K562 (cell line): ENCODE results near the gene GPHA2. TPM values are rescaled to one million over a fixed set of nuclear protein-coding genes. Genes with fewer than 3 reads are reported as not detected.

Source experiments
- ATAC-seq: fragments of 200-7000 bp; cut with Tn5 transposase; 3 replicates; pipeline ENCODE4 v1.9.1; 2020; ENCODE audit warnings: moderate library complexity
- BruUV-seq: library from RNA; stranded (reverse); fragments of 400-500 nt; replicated peaks from 2 replicates; lab custom pipeline; 2021; lab: Mats Ljungman, UMichigan
- CTCF ChIA-PET: fragments of 300-600 bp; formaldehyde crosslinking; extraction: SDS; loops from one replicate; lab custom pipeline; 2021; ENCODE audit warnings: low intra/inter-chr PET ratio; lab: Yijun Ruan, JAX
- POLR2A ChIA-PET: fragments of 300-600, 350-650 bp; sonication (Branson Sonifier 250); formaldehyde crosslinking; extraction: SDS; loops from one replicate; lab custom pipeline; 2021; ENCODE audit warnings: antibody characterized with exemption, inconsistent platforms; lab: Yijun Ruan, JAX
- DNase-seq, 4 experiments: peaks; one replicate each; pipeline versions ENCODE4 v3.0.0 to v3.0.0-alpha.2; 2011 to 2018; ENCODE audit warnings: low spot score in 3 of 4, mixed read lengths in 3 of 4; ENCODE audit errors: extremely low read depth in 1 of 4
- FAIRE-seq: peaks from 2 replicates; lab custom pipeline; 2011; peaks lifted over from hg19 to GRCh38; lab: Jason Lieb, UNC
- H2AFZ ChIP-seq: 2 replicates; pipeline ENCODE4 v1.6.0; 2011; ENCODE audit warnings: low read depth, low read length, control low read depth, inconsistent platforms
- H3K27ac ChIP-seq: fragments of 200-600 bp; 3 replicates; pipeline ENCODE4 v1.8.0; 2011; ENCODE audit warnings: low read depth, mild to moderate bottlenecking, control low read depth, inconsistent platforms, low read length, moderate library complexity, mixed read lengths; ENCODE audit errors: extremely low read depth
- H3K27me3 ChIP-seq, 2 experiments: fragments of 300-600 bp in 1 of 2; 2 replicates in 1 of 2; 3 replicates in 1 of 2; pipeline versions ENCODE4 v1.6.0 to v1.8.0; 2011; ENCODE audit warnings: inconsistent platforms in 2 of 2, low read length in 2 of 2, mild to moderate bottlenecking in 1 of 2, mixed read lengths in 1 of 2, moderate library complexity in 1 of 2; ENCODE audit not compliant: control insufficient read depth in 2 of 2, insufficient read depth in 2 of 2
- H3K36me3 ChIP-seq: fragments of 300-600 bp; 3 replicates; pipeline ENCODE4 v1.8.0; 2011; ENCODE audit warnings: mild to moderate bottlenecking, low read length, inconsistent platforms; ENCODE audit not compliant: control insufficient read depth, insufficient read depth
- H3K4me1 ChIP-seq, 2 experiments: fragments of 200-600 bp in 1 of 2; replicated peaks in 1 of 2; 2 replicates in 1 of 2; 3 replicates in 1 of 2; pipeline versions ENCODE4 v1.5.1 to v1.8.0; 2011; ENCODE audit warnings: inconsistent platforms in 2 of 2, low read length in 2 of 2, mild to moderate bottlenecking in 1 of 2, mixed read lengths in 1 of 2, moderate library complexity in 1 of 2; ENCODE audit not compliant: control insufficient read depth in 2 of 2, insufficient read depth in 2 of 2
- H3K4me2 ChIP-seq: 2 replicates; pipeline ENCODE4 v1.6.1; 2011; ENCODE audit warnings: low read length, control low read depth, inconsistent platforms, mixed read lengths; ENCODE audit not compliant: insufficient read depth
- H3K4me3 ChIP-seq: fragments of 200-600 bp; sonication (generic), shearing (Covaris generic); 2 replicates; pipeline ENCODE4 v1.5.1; 2016; ENCODE audit warnings: control low read depth, inconsistent platforms
- H3K79me2 ChIP-seq: fragments of 200-600 bp; 3 replicates; pipeline ENCODE4 v1.8.0; 2011; ENCODE audit warnings: low read length, inconsistent platforms; ENCODE audit not compliant: control insufficient read depth, insufficient read depth
- H3K9ac ChIP-seq, 2 experiments: 2 replicates each; pipeline versions ENCODE4 v1.6.0 to v1.6.1; 2011; ENCODE audit warnings: low read depth in 2 of 2, low read length in 2 of 2, control low read depth in 1 of 2, inconsistent platforms in 1 of 2, mild to moderate bottlenecking in 1 of 2, mixed read lengths in 1 of 2; ENCODE audit not compliant: insufficient read depth in 1 of 2
- H3K9me1 ChIP-seq: one replicate; pipeline ENCODE4 v1.6.0; 2011; ENCODE audit warnings: inconsistent platforms, mild to moderate bottlenecking, low read length, moderate library complexity; ENCODE audit not compliant: control insufficient read depth, insufficient read depth
- H3K9me3 ChIP-seq: replicated peaks from 2 replicates; pipeline ENCODE4 v1.5.1; 2011; ENCODE audit warnings: low read depth, low read length, inconsistent platforms; ENCODE audit not compliant: control insufficient read depth, insufficient read depth
- H4K20me1 ChIP-seq: replicated peaks from 2 replicates; pipeline ENCODE4 v1.6.1; 2011; ENCODE audit warnings: low read length, inconsistent platforms, mixed read lengths; ENCODE audit not compliant: control insufficient read depth, insufficient read depth
- OTX1 ChIP-seq: fragments of 450-650 bp; formaldehyde crosslinking; IDR thresholded peaks from 2 replicates; pipeline ENCODE4 v1.4.0; 2022; ENCODE audit warnings: mild to moderate bottlenecking
- PHF21A ChIP-seq: fragments of 450-650 bp; IDR thresholded peaks from 2 replicates; pipeline ENCODE4 v1.6.1; 2017; ENCODE audit warnings: low read depth, borderline replicate concordance
- RBFOX2 ChIP-seq: fragments of 200-400 bp; formaldehyde crosslinking; IDR thresholded peaks from 2 replicates; pipeline ENCODE4 v1.6.1; 2017; ENCODE audit warnings: low read depth, mild to moderate bottlenecking, low read length, moderate library complexity
- STAT6 ChIP-seq: sonication (generic); formaldehyde crosslinking; IDR thresholded peaks from 2 replicates; pipeline ENCODE4 v1.8.1; 2023; ENCODE audit warnings: mild to moderate bottlenecking, missing genetic modification reagents
- ZNF408 ChIP-seq: fragments of 250-450 bp; sonication (Bioruptor Pico); IDR thresholded peaks from 2 replicates; pipeline ENCODE4 v1.4.0; 2020; ENCODE audit warnings: low read depth, mild to moderate bottlenecking, moderate library complexity
- WGBS: fragments of 100-300 bp; shearing (Covaris generic); methylation state at CpG from one replicate; pipeline ENCODE4 v1.1.6; 2016; ENCODE audit warnings: low coverage, mixed read lengths; ENCODE audit not compliant: insufficient coverage; ENCODE audit errors: missing lambda C conversion rate; 5-methylcytosine and 5-hydroxymethylcytosine counted together
- in situ Hi-C: fragments of 300-500 bp; cut with MboI; formaldehyde crosslinking; loops from 4 replicates; pipeline ENCODE4 v1.15.0; 2018; ENCODE audit warnings: inconsistent platforms, mixed read lengths
- intact Hi-C: fragments of 100-400 bp; cut with micrococcal nuclease; formaldehyde crosslinking; loops from 2 replicates; pipeline ENCODE4 v1.14.2; 2022
- polyA plus RNA-seq, 8 experiments: library from polyadenylated mRNA; depleted of rRNA in 4 of 8; stranded (reverse) in 5 of 8; unstranded in 3 of 8; fragments of >200 nt; fragmentation: Nextera tagmentation in 2 of 8; fragmentation: Illumina TruSeq in 1 of 8; extraction: Ambion mirVana in 2 of 8; extraction: Trizol in 1 of 8; gene quantifications; 2 replicates each; pipeline versions ENCODE4 v1.2.1 to v1.2.3, GENCODE V29; 2011 to 2014; ENCODE audit warnings: inconsistent platforms in 1 of 8, missing spikeins in 1 of 8
- total RNA-seq, 7 experiments: library from RNA; depleted of rRNA in 6 of 7; stranded (reverse); fragments of >200 nt in 6 of 7; fragmentation: Illumina TruSeq in 2 of 7; extraction: Trizol in 2 of 7; gene quantifications; 2 replicates each; pipeline versions ENCODE4 v1.2.1 to v1.2.3, GENCODE V29; 2011 to 2021; ENCODE audit warnings: low replicate concordance in 1 of 7
- TF ChIP-seq, protein P1 (sequence below): fragments of 250-450 bp; sonication (Bioruptor Pico); IDR thresholded peaks from 2 replicates; pipeline ENCODE4 v1.8.0; 2021; ENCODE audit warnings: borderline replicate concordance, mild to moderate bottlenecking, moderate library complexity; ENCODE audit not compliant: poor library complexity, severe bottlenecking

GPHA2 gene
- total and polyA plus RNA-seq, 9 of the 15 experiments (the other 6 are each of a cell fraction or from before 2014, with no cell fraction given) = 0.17 to 0.22 TPM; not detected in 7

- Histone ChIP-seq H3K4me1 (peaks cover 0 to 35% of the 10 kb centered on the region in 2 experiments; a peak in 2 of 5 replicates), H3K27me3 (no peaks in the 10 kb centered on the region), H3K27ac (no peak overlapping the region), H3K4me3 (no peak overlapping the region), H3K9ac (no peak overlapping the region), H3K9me3 (no peaks in the 10 kb centered on the region), H2AFZ (no peak overlapping the region), H3K9me1 (peaks cover 5% of the 10 kb centered on the region), H4K20me1 (no peaks in the 10 kb centered on the region), H3K4me2 (no peak overlapping the region), H3K36me3 (peaks cover 89% of the 10 kb centered on the region; the same call in 2 of the 3 replicates), H3K79me2 (no peaks in the 10 kb centered on the region; the same call in 2 of the 3 replicates)
- in situ Hi-C loops (no loop called here), intact Hi-C loops (no loop called here)
- 91% methylated on average over 31 of the region's 39 CpGs for WGBS
- FAIRE-seq (no peak), ATAC-seq (no peak), DNase-seq (no peak)
- BruUV-seq = no TSS peak
- TF ChIP-seq OTX1 (CRISPR knock-in tag) (no peak), RBFOX2 (peak; percentile 60; the same call in 1 of the 2 replicates), PHF21A (no peak), ZNF408 (CRISPR knock-in tag) (no peak), STAT6 (CRISPR knock-in tag) (no peak)
- TF ChIP-seq, protein P1, sequence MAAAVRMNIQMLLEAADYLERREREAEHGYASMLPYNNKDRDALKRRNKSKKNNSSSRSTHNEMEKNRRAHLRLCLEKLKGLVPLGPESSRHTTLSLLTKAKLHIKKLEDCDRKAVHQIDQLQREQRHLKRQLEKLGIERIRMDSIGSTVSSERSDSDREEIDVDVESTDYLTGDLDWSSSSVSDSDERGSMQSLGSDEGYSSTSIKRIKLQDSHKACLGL (CRISPR knock-in tag) = no peak
- ChIA-PET POLR2A (interaction anchor here (0.6 kb wide), 1 partner anchor 44 kb away, joined by 5 read pairs; no protein-coding TSS in a partner anchor), CTCF (interaction anchor here (0.7 kb wide), 2 partner anchors 85 to 431 kb away, joined by 3 read pairs; no protein-coding TSS in a partner anchor)
Observed at GRCh38 chr11:64909653-64910343, 25.9 kb downstream of the GPHA2 start.
